Keratinocyte (primary cell): ENCODE measurements around the gene GPRC5B. TPM values are rescaled to one million over a fixed set of nuclear protein-coding genes. Genes with fewer than 3 reads are reported as not detected.

ENCODE experiments used
- DNase-seq: peaks from one replicate; pipeline ENCODE4 v3.0.0-alpha.2; 2011; ENCODE audit warnings: low read depth, missing footprints, low spot score
- FAIRE-seq: peaks from 2 replicates; lab custom pipeline; 2011; peaks lifted over from hg19 to GRCh38; lab: Jason Lieb, UNC
- H2AFZ ChIP-seq: 2 replicates; pipeline ENCODE4 v1.6.0; 2012; ENCODE audit warnings: low read length, control low read depth, inconsistent platforms; ENCODE audit not compliant: control insufficient read depth
- H3K27ac ChIP-seq: 2 replicates; pipeline ENCODE4 v1.5.1; 2011; ENCODE audit warnings: low read length; ENCODE audit not compliant: control insufficient read depth, insufficient read depth
- H3K27me3 ChIP-seq: 3 replicates; pipeline ENCODE4 v1.6.0; 2011; ENCODE audit warnings: low read length; ENCODE audit not compliant: control insufficient read depth, insufficient read depth; ENCODE audit errors: extremely low read depth
- H3K36me3 ChIP-seq, 2 experiments: 2 replicates in 1 of 2; 3 replicates in 1 of 2; pipeline ENCODE4 v1.5.1; 2011; ENCODE audit warnings: low read length in 2 of 2, mild to moderate bottlenecking in 1 of 2; ENCODE audit not compliant: control insufficient read depth in 2 of 2, insufficient read depth in 2 of 2; ENCODE audit errors: extremely low read depth in 1 of 2
- H3K4me1 ChIP-seq: 3 replicates; pipeline ENCODE4 v1.5.1; 2011; ENCODE audit warnings: low read length; ENCODE audit not compliant: control insufficient read depth, insufficient read depth; ENCODE audit errors: extremely low read depth
- H3K4me2 ChIP-seq: 3 replicates; pipeline ENCODE4 v1.6.0; 2011; ENCODE audit warnings: low read depth, low read length; ENCODE audit not compliant: control insufficient read depth, insufficient read depth; ENCODE audit errors: extremely low read depth
- H3K4me3 ChIP-seq, 3 experiments: fragments of 200-600 bp in 1 of 3; sonication (generic) in 1 of 3; 2 replicates in 2 of 3; 3 replicates in 1 of 3; pipeline ENCODE4 v1.5.1; 2011 to 2016; ENCODE audit warnings: low read length in 3 of 3, mild to moderate bottlenecking in 3 of 3, control low read depth in 2 of 3, inconsistent platforms in 1 of 3, low read depth in 1 of 3, mixed read lengths in 1 of 3, mixed run types in 1 of 3, moderate library complexity in 1 of 3; ENCODE audit not compliant: control insufficient read depth in 2 of 3, insufficient read depth in 2 of 3; ENCODE audit errors: extremely low read depth in 1 of 3
- H3K79me2 ChIP-seq: 2 replicates; pipeline ENCODE4 v1.6.0; 2012; ENCODE audit warnings: low read length; ENCODE audit not compliant: control insufficient read depth, insufficient read depth
- H3K9ac ChIP-seq: 3 replicates; pipeline ENCODE4 v1.6.0; 2011; ENCODE audit warnings: low read length; ENCODE audit not compliant: control insufficient read depth, insufficient read depth; ENCODE audit errors: extremely low read depth
- H3K9me1 ChIP-seq: 3 replicates; pipeline ENCODE4 v1.6.0; 2011; ENCODE audit warnings: low read length; ENCODE audit not compliant: control insufficient read depth, insufficient read depth; ENCODE audit errors: extremely low read depth
- H3K9me3 ChIP-seq: 2 replicates; pipeline ENCODE4 v1.5.1; 2012; ENCODE audit warnings: low read depth, low read length; ENCODE audit not compliant: control insufficient read depth
- H4K20me1 ChIP-seq: 3 replicates; pipeline ENCODE4 v1.6.0; 2011; ENCODE audit warnings: low read length; ENCODE audit not compliant: control insufficient read depth, insufficient read depth; ENCODE audit errors: extremely low read depth
- CTCF ChIP-seq, 3 experiments: IDR thresholded peaks in 1 of 3; conservative IDR thresholded peaks in 1 of 3; optimal IDR thresholded peaks in 1 of 3; 2 replicates in 2 of 3; 3 replicates in 1 of 3; pipeline versions ENCODE3 to v1.5.1; 2011; ENCODE audit warnings: low read length in 3 of 3, mild to moderate bottlenecking in 3 of 3, moderate library complexity in 2 of 3, control low read depth in 1 of 3, inconsistent platforms in 1 of 3; ENCODE audit not compliant: insufficient read depth in 2 of 3; ENCODE audit errors: extremely low read depth in 1 of 3
- EZH2 ChIP-seq: IDR thresholded peaks from one replicate; pipeline ENCODE4 v1.6.1; 2012; ENCODE audit warnings: inconsistent platforms, mild to moderate bottlenecking, low read length, moderate library complexity
- dilution Hi-C: fragments of 300-500 bp; cut with MboI; formaldehyde crosslinking; loops from one replicate; pipeline ENCODE4 v1.7.0; 2020; ENCODE audit warnings: low sequenced_read_pairs; ENCODE audit not compliant: extremely low pct_ligation_motif_present
- polyA plus RNA-seq, 5 experiments: library from polyadenylated mRNA; depleted of rRNA in 3 of 5; stranded (reverse) in 3 of 5; stranded (forward) in 1 of 5; unstranded in 1 of 5; fragments of >200 nt; gene quantifications; 1 replicate in 1 of 5; 2 replicates in 3 of 5; 3 replicates in 1 of 5; pipeline versions ENCODE4 v1.2.1 to v1.2.3, GENCODE V29; 2011 to 2012; ENCODE audit warnings: missing spikeins in 2 of 5, low read depth in 1 of 5, low replicate concordance in 1 of 5

The GPRC5B gene
- polyA plus RNA-seq, 1 donor (not counting 4 experiments of a cell fraction or from before 2014, with no cell fraction given): 0.03 TPM

DNA sequence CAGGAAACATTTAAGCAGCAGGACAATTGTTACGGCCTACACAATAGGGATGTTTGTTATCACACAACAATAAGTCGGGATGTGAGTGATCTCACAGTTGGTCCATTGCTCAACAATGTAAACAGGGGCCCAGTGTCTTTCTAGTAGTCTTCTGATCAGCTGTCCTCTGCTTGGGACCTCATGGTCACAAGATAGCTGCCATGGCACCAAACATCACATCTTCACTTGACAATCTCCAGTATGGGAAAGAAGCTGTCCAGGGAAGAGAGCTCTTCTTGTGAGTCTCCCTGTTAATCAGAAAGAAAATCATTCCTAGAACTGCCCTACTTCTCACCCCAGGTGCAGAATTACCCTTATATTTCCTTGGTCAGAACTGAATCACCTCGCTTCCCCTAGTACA, 6.3 kb upstream of the GPRC5B start:
- TF ChIP-seq CTCF (optimal IDR thresholded peaks at IDR 0.05 in 1 of 3, IDR thresholded peaks at IDR 0.05 in 1 of 3, conservative IDR thresholded peaks at IDR 0.05 in 1 of 3; ENCODE audit: extremely low read depth in 1 of 3, insufficient read depth in 2 of 3, low read length in 3 of 3) (no peak), EZH2 (no peak)

GRCh38 chr16:19888834-19889233, 4.2 kb upstream of the GPRC5B start:
- H4K20me1 ChIP-seq: no peaks in the 10 kb centered on the region
- no peak overlapping the region for H3K4me2 ChIP-seq
- H3K9ac ChIP-seq: no peak overlapping the region
- peaks cover 19% of the 10 kb centered on the region for H3K27me3 ChIP-seq
- H3K79me2 ChIP-seq: no peaks in the 10 kb centered on the region
- dilution Hi-C loops: loop anchor here (10.0 kb wide), 1 partner anchor 274 kb away; no protein-coding TSS in a partner anchor
- TF ChIP-seq EZH2 (no peak), CTCF (optimal IDR thresholded peaks at IDR 0.05 in 1 of 3, IDR thresholded peaks at IDR 0.05 in 1 of 3, conservative IDR thresholded peaks at IDR 0.05 in 1 of 3; ENCODE audit: extremely low read depth in 1 of 3, insufficient read depth in 2 of 3, low read length in 3 of 3) (no peak)
- FAIRE-seq (no peak), DNase-seq (no peak)
- H3K4me1 ChIP-seq: peaks cover 11% of the 10 kb centered on the region
- H3K9me3 ChIP-seq: no peaks in the 10 kb centered on the region
- H3K9me1 ChIP-seq: no peaks in the 10 kb centered on the region
- H2AFZ ChIP-seq: no peak overlapping the region
- no peak overlapping the region for H3K4me3 ChIP-seq
- no peaks in the 10 kb centered on the region for H3K36me3 ChIP-seq
- no peak overlapping the region for H3K27ac ChIP-seq

More for the DNA sequence above, 6.3 kb upstream of the GPRC5B start:
- Histone ChIP-seq H3K9me1 (no peaks in the 10 kb centered on the region), H3K9me3 (no peaks in the 10 kb centered on the region), H3K9ac (no peak overlapping the region), H3K79me2 (no peaks in the 10 kb centered on the region), H3K4me1 (peaks cover 3% of the 10 kb centered on the region), H3K27ac (no peak overlapping the region), H3K4me2 (no peak overlapping the region), H2AFZ (no peak overlapping the region), H4K20me1 (no peaks in the 10 kb centered on the region), H3K4me3 (no peak overlapping the region), H3K36me3 (no peaks in the 10 kb centered on the region), H3K27me3 (peaks cover 1% of the 10 kb centered on the region)
- FAIRE-seq: no peak
- dilution Hi-C loops: no loop called here
- DNase-seq: no peak
